GM12874 (cell line): ENCODE measurements around the gene IL1RAPL2.

Source experiments
- CTCF ChIP-seq: IDR thresholded peaks from 2 replicates; pipeline ENCODE4 v1.5.1; 2011; ENCODE audit warnings: low read depth, mild to moderate bottlenecking, control low read depth, low read length, moderate library complexity; ENCODE audit not compliant: insufficient read depth

Gene IL1RAPL2

GRCh38 chrX:105220636-105221035, 654.6 kb downstream of the IL1RAPL2 start, which contains the start of gene TEX13A:
Gene TEX13A, minus strand, starts transcription at chrX:105220694. Its CDS starts 297 bp downstream, at chrX:105220397.
- no peak for TF ChIP-seq CTCF

- TF ChIP-seq CTCF, result no peak
Measured at GRCh38 chrX:105221374-105221773, 655.4 kb downstream of the IL1RAPL2 start.

GRCh38 chrX:105226499-105226898, 660.5 kb downstream of the IL1RAPL2 start:
- no peak for TF ChIP-seq CTCF

GRCh38 chrX:105228602-105229001, 662.6 kb downstream of the IL1RAPL2 start:
- no peak for TF ChIP-seq CTCF

- TF ChIP-seq CTCF, result no peak
Measured at GRCh38 chrX:105229146-105229545, 663.1 kb downstream of the IL1RAPL2 start.

GRCh38 chrX:105241056-105241455, 675.1 kb downstream of the IL1RAPL2 start:
- TF ChIP-seq CTCF, result no peak

GRCh38 chrX:105260291-105261043, 694.5 kb downstream of the IL1RAPL2 start:
- no peak for TF ChIP-seq CTCF
